Measurements from ENCODE around the gene MPO. TPM values are rescaled to one million over a fixed set of nuclear protein-coding genes. Genes with fewer than 3 reads are reported as not detected.

Gene MPO
- total RNA-seq, 1 donor from 2014 or later = 0.05 TPM

DNA sequence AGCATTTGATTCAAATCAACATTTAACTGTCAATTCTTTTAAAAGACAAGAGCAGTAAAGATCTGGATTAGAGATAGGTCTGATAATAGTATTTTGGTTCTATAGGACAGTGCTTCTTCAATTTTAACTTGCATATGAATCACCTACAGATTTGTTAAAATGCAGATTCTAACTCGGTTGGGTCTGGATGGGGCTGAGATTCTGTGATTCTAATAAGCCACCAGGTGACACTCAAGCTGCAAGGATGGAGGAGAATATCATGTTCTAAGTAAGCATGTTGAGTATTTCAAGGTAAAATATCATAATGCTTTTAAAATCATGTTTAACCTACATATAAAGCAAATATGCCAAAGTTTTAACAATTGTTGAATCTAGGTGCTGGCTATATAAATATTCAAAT lies 32.1 kb upstream of the MPO start:
- no peak for DNase-seq
- no peak overlapping the region for H3K27ac ChIP-seq (replicated peaks)
- intact Hi-C loops (cut with micrococcal nuclease) = no loop called here
- no peaks in the 10 kb centered on the region for H3K9me3 ChIP-seq (replicated peaks)
- H3K27me3 ChIP-seq (ENCODE audit: low read depth) = no peaks in the 10 kb centered on the region
- H3K4me1 ChIP-seq = no peaks in the 10 kb centered on the region
- H3K4me3 ChIP-seq = no peak overlapping the region
- H3K36me3 ChIP-seq = no peaks in the 10 kb centered on the region
- TF ChIP-seq, protein P1, sequence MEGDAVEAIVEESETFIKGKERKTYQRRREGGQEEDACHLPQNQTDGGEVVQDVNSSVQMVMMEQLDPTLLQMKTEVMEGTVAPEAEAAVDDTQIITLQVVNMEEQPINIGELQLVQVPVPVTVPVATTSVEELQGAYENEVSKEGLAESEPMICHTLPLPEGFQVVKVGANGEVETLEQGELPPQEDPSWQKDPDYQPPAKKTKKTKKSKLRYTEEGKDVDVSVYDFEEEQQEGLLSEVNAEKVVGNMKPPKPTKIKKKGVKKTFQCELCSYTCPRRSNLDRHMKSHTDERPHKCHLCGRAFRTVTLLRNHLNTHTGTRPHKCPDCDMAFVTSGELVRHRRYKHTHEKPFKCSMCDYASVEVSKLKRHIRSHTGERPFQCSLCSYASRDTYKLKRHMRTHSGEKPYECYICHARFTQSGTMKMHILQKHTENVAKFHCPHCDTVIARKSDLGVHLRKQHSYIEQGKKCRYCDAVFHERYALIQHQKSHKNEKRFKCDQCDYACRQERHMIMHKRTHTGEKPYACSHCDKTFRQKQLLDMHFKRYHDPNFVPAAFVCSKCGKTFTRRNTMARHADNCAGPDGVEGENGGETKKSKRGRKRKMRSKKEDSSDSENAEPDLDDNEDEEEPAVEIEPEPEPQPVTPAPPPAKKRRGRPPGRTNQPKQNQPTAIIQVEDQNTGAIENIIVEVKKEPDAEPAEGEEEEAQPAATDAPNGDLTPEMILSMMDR (IDR thresholded peaks at IDR 0.05; ENCODE audit: borderline replicate concordance) = no peak

DNA sequence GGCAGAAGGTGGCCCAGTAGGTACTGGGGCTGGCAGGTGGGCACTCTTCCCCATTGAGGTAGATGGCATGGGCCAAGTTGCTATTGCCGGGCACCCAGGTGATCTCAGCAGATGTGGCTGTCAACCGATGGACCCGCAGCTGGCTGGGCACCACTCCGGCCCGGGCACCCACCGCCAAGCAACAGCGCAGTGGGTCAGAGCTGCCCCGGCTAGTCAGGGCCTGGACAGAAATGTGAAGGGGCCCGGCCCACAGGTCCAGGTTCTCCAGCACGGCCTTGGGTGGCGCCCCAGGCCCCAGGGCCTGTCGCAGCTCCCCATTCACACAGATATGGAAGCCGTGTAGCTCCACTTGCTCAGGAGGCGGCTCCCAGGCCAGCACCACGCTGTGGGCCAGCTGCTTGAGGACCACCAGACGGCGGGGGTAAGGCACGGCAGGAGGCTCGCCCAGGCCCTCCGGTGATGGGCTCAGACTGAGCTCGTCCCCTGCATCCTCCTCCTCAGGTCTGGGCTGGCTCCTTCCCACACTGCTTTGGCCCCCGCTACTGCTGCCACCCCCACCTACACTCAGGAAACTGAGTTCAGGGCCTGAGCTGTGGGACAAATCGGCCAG lies 31.4 kb upstream of the MPO start:
- no peak overlapping the region for H3K4me3 ChIP-seq
- no peaks in the 10 kb centered on the region for H3K27me3 ChIP-seq (ENCODE audit: low read depth)
- no peaks in the 10 kb centered on the region for H3K4me1 ChIP-seq
- TF ChIP-seq, protein P1 (IDR thresholded peaks at IDR 0.05; ENCODE audit: borderline replicate concordance) = no peak
- no peak overlapping the region for H3K27ac ChIP-seq (replicated peaks)
- H3K9me3 ChIP-seq (replicated peaks) = no peaks in the 10 kb centered on the region
- intact Hi-C loops (cut with micrococcal nuclease) = no loop called here
- no peaks in the 10 kb centered on the region for H3K36me3 ChIP-seq
- DNase-seq = no peak

DNA sequence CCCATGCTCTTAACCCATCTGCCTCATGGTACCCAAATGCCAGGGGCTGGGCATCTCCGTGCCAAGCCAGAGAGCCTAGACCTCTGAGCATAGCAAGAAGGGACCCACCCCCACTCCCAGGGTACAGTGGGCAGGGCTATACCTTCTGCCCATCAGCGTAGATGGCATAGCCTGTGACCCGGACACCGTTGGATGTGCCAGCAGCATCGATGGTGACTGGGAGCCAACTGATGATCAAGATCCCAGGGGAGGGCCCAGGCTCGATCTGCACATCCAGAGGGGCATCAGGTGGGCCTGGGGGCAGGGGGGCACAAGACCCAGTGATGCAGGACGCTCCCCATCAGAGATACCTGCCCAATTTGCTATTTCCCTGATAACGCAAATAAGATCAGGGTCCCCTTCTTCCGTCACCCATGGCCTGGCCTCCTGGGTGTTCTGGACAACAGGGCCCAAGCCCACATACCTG lies 30.7 kb upstream of the MPO start:
- H3K4me3 ChIP-seq = no peak overlapping the region
- H3K36me3 ChIP-seq = no peaks in the 10 kb centered on the region
- peaks cover 3% of the 10 kb centered on the region for H3K27me3 ChIP-seq (ENCODE audit: low read depth)
- no peak overlapping the region for H3K27ac ChIP-seq (replicated peaks)
- no peaks in the 10 kb centered on the region for H3K4me1 ChIP-seq
- no peak for DNase-seq
- no peaks in the 10 kb centered on the region for H3K9me3 ChIP-seq (replicated peaks)
- intact Hi-C loops (cut with micrococcal nuclease) = no loop called here
- TF ChIP-seq, protein P1 (IDR thresholded peaks at IDR 0.05; ENCODE audit: borderline replicate concordance) = no peak

DNA sequence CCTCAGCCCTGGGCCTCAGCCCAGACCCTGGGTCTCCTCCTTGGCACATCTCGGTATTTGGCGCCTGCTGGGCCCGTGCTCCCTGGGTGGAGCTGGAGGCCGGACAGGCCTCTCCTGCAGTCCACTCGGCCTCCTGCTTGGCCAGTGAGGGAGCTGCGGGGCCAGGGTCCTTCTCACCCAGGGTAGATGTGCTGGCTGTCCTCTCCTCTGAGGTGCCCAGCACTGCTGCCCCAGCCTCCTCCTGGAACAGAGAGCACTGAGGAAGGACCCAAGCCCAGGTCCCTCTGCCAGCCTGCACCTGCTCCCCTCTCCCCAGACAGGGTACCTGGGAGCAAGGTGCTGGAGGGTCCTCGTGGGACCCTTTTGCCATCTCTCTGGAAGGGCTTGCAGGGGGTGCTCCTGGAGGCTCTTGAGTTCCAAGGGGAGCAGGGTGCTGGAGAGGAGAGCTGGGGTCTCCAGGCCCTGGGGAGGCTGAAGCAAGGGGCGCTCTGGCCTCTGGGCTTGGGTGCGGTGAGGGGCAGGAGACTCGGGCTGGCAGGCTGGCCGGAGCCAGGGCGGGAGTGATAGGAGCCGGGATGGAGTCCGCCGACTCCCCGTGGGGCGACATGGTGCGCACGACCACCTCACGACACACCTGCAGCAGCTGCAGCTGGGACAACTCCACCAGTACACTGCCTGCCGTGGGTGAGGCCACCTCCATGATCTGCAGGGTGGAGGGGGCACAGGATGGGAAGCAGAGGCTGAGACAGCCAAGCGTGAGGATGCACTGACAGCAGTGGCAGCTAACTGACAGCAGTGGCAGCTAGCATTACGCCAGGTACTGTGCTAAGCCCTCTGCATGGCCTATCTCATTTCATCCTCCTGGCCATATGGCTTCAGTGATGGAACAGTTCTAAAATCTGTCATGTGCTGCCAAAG lies 30.0 kb upstream of the MPO start:
- intact Hi-C loops (cut with micrococcal nuclease) = no loop called here
- H3K9me3 ChIP-seq (replicated peaks) = no peaks in the 10 kb centered on the region
- TF ChIP-seq, protein P1 (IDR thresholded peaks at IDR 0.05; ENCODE audit: borderline replicate concordance) = no peak
- no peaks in the 10 kb centered on the region for H3K4me1 ChIP-seq
- no peak for DNase-seq
- H3K27me3 ChIP-seq (ENCODE audit: low read depth) = peaks cover 5% of the 10 kb centered on the region
- no peaks in the 10 kb centered on the region for H3K36me3 ChIP-seq
- no peak overlapping the region for H3K27ac ChIP-seq (replicated peaks)
- no peak overlapping the region for H3K4me3 ChIP-seq

DNA sequence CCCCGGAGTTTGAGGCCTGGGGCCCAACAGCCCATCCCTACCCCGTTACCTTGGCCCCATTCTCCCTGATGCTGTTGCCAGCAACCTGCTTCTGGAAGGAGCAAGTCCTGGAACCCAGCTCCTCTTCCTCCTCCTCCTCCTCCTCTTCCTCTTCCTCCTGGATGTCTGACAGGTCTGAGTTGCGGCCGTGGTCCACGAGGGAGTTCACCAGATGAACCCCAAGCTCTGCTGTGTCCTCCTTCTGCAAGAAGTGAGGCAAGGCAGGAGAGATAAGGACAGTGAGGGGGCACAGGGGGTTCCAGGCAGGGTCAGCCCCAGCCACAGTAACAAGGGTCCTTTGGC lies 29.2 kb upstream of the MPO start:
- TF ChIP-seq, protein P1 (IDR thresholded peaks at IDR 0.05; ENCODE audit: borderline replicate concordance) = no peak
- no peaks in the 10 kb centered on the region for H3K9me3 ChIP-seq (replicated peaks)
- intact Hi-C loops (cut with micrococcal nuclease) = loop anchor here (10.0 kb wide), 1 partner anchor 135 kb away; no protein-coding TSS in a partner anchor
- no peaks in the 10 kb centered on the region for H3K4me1 ChIP-seq
- H3K27me3 ChIP-seq (ENCODE audit: low read depth) = peaks cover 10% of the 10 kb centered on the region
- no peaks in the 10 kb centered on the region for H3K36me3 ChIP-seq
- H3K4me3 ChIP-seq = no peak overlapping the region
- DNase-seq = no peak
- H3K27ac ChIP-seq (replicated peaks) = no peak overlapping the region
